ENCODE data around the gene SPATA16. TPM values are rescaled to one million over a fixed set of nuclear protein-coding genes. Genes with fewer than 3 reads are reported as not detected.

SPATA16 gene
- polyA plus RNA-seq, 1 donor from 2014 or later = not detected

DNA sequence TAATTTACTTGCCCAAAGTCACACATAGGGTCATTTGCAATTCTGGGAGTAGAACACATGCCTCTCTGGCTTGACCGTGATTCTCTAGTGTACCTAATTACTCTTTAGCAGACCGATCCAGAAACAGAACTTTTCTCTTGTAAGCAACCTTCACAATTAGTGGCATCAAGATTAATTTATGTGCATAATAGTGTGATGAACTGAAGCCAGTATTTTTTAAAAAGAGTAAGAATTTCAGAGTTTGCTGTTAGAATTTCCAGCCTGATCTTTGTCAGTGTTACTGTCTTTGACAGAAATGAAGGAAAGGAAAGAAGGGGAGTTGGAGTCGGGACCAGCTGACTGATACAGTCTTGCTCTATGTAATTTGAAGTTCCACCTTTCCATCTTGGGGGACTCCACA is 137.1 kb downstream of the SPATA16 start:
- Mint-ChIP-seq H3K4me3 (no peak overlapping the region), H3K9me3 (peaks cover 0 to 5% (median 0%) of the 10 kb centered on the region in 3 donors), H3K27me3 (peaks cover 2% of the 10 kb centered on the region), H3K36me3 (no peaks in the 10 kb centered on the region), H3K4me1 (no peaks in the 10 kb centered on the region), H3K27ac (no peak overlapping the region)

DNA sequence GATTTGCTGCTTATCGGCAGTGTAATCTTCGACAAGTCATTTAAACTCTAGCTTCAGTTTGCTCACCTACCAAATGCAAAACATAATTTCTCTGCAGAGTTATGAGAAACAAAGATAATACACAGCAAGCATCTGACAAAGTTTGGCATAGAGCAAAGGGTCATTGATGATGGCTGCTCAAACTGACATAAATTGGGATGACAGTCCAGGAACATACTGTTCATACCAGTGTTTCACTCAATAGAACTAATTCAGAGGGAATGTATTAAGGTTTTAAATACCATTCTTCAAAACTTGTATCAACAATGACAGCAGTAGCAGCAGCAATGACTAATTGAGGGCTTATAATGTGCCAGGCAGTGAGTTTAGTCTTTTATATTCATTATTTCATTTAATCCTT is 137.6 kb downstream of the SPATA16 start:
- Mint-ChIP-seq H3K36me3 (no peaks in the 10 kb centered on the region), H3K27ac (no peak overlapping the region), H3K9me3 (peaks cover 0 to 5% (median 0%) of the 10 kb centered on the region in 3 donors), H3K4me3 (no peak overlapping the region), H3K27me3 (peaks cover 2% of the 10 kb centered on the region), H3K4me1 (no peaks in the 10 kb centered on the region)

DNA sequence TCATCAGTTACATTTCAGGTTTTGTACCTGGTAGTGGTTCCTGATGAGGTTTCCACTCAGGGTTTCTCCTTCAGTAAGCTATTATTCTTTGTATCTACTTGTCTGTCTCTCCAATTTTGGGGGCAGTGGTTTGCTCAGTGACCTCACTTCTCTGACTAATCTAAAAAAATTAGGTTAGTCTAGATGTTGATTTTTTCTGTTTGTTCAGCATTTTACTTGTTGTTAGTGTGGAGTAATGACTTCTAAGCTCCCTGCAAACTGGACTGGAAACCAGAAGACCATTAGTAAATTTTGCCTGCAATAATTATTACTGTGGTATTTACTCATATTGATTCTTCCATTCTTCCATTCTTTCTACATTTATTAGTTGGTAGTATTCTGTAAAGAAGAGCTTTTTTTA is 139.4 kb downstream of the SPATA16 start:
- peaks cover 2% of the 10 kb centered on the region for H3K27me3 Mint-ChIP-seq
- no peaks in the 10 kb centered on the region for H3K36me3 Mint-ChIP-seq
- no peaks in the 10 kb centered on the region for H3K4me1 Mint-ChIP-seq
- peaks cover 0 to 7% (median 0%) of the 10 kb centered on the region in 3 donors for H3K9me3 Mint-ChIP-seq
- H3K27ac Mint-ChIP-seq = no peak overlapping the region
- no peak overlapping the region for H3K4me3 Mint-ChIP-seq

DNA sequence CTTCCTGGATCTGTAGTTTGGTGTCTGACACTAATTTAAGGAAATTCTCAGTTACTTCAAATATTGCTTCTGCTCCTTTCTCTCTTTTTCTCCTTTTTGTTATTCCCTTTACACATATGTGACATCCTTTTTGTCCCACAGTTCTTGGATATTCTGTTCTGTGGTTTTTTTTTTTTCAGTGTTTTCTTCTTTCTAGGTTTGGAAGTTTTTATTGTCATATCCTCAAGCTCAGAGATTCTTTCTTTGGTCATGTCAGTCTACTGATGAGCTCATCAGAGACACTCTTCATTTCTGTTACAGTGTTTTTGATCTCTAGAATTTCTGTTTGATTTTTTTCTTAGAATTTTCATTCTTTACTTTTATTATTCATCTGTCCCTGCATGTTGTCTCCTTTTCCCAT is 140.5 kb downstream of the SPATA16 start:
- Mint-ChIP-seq H3K9me3 (peaks cover 0 to 8% (median 0%) of the 10 kb centered on the region in 3 donors), H3K27ac (no peak overlapping the region), H3K27me3 (peaks cover 2% of the 10 kb centered on the region), H3K4me3 (no peak overlapping the region), H3K4me1 (no peaks in the 10 kb centered on the region), H3K36me3 (no peaks in the 10 kb centered on the region)

DNA sequence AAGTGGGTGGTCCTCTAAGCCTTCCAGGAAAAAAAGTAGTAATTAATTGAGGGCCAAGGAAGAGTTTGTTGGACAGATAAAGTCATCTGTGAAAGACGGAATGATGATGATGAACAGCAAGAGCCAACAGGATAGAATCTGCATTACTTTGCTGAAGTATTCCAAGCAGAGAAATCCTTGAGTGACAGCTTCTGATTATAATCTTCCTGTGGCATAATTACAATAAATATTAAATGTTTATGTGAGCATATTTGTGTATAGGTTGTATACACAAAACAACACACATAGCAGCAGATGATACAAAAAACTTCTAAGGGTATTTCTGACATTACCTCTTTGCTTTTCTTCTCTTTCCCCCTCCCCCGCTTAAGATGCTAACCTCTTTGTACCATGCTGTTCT is 147.6 kb downstream of the SPATA16 start:
- H3K4me3 Mint-ChIP-seq = no peak overlapping the region
- H3K27me3 Mint-ChIP-seq = no peaks in the 10 kb centered on the region
- peaks cover 0 to 4% (median 2%) of the 10 kb centered on the region in 3 donors for H3K9me3 Mint-ChIP-seq
- H3K27ac Mint-ChIP-seq = no peak overlapping the region
- no peaks in the 10 kb centered on the region for H3K36me3 Mint-ChIP-seq
- H3K4me1 Mint-ChIP-seq = no peaks in the 10 kb centered on the region

DNA sequence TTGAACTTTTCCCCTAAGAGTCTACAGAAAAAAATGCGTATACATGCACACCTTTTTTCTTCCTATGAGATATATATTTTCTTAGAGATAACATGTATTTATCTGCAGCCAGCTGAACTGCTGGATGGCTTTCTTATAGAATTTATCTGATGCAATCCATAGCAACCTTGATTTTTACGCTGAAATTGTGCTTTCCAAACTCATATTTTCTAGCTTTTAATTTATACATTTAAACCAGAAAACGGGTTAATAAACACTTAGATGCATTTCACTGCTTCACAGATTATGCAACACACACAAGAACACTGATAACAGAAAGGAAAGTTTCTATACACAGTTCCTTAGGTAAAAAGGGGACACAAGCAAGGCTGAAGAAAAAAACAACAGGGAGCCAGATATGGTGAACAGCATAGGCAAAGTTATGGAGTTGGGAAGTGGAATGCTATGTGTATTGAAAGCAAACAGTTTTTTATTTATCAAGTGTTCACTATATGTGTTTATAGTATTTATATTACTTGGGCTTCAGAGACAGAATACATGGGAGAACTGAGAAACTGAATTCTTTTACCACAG is 149.5 kb downstream of the SPATA16 start:
- no peak overlapping the region for H3K27ac Mint-ChIP-seq
- H3K36me3 Mint-ChIP-seq = no peaks in the 10 kb centered on the region
- H3K9me3 Mint-ChIP-seq = peaks cover 0 to 4% (median 0%) of the 10 kb centered on the region in 3 donors
- H3K27me3 Mint-ChIP-seq = no peaks in the 10 kb centered on the region
- H3K4me3 Mint-ChIP-seq = no peak overlapping the region
- no peaks in the 10 kb centered on the region for H3K4me1 Mint-ChIP-seq

DNA sequence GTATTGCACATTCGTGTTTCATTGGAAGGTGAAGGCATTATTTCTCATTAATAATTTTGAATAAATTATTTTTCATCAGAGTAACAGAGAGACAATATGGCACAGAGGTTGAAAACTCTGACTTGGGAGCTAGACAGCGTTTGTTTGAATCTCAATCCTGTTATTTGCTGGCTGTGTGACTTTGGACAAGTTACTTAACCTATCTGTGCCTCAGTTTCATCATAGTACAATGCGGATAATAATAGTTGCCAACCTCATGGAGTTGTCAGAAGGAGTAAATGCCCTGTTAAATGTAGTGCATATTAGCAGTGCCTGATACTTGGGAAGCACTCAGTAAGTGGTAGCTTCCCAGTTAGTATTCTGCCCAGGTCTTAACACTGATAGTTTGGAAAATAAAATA is 151.7 kb downstream of the SPATA16 start:
- peaks cover 0 to 4% (median 0%) of the 10 kb centered on the region in 3 donors for H3K9me3 Mint-ChIP-seq
- H3K4me1 Mint-ChIP-seq = no peaks in the 10 kb centered on the region
- no peaks in the 10 kb centered on the region for H3K27me3 Mint-ChIP-seq
- no peak overlapping the region for H3K27ac Mint-ChIP-seq
- no peak overlapping the region for H3K4me3 Mint-ChIP-seq
- no peaks in the 10 kb centered on the region for H3K36me3 Mint-ChIP-seq

DNA sequence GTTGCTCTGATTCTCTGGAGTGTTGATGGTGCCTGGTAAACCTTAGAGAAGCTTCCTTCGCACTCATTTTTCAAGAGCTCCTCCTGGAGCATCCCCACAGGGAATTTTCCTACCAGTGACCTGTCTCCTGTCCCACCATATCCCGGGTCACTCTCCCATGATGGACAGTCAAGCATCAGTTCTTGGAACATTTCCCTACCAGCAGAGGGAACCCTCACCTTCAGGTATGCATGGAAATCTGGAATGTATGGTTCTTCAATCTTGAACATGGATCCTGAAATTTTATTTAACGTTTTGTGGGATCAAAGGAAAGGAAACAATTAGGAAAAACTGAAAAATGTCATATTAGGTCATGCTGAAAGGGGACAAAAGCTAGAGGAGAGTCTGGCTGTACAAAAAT is 153.8 kb downstream of the SPATA16 start:
- Mint-ChIP-seq H3K27ac (no peak overlapping the region), H3K4me1 (no peaks in the 10 kb centered on the region), H3K9me3 (peaks cover 0 to 2% (median 0%) of the 10 kb centered on the region in 3 donors), H3K27me3 (no peaks in the 10 kb centered on the region), H3K4me3 (no peak overlapping the region), H3K36me3 (no peaks in the 10 kb centered on the region)

DNA sequence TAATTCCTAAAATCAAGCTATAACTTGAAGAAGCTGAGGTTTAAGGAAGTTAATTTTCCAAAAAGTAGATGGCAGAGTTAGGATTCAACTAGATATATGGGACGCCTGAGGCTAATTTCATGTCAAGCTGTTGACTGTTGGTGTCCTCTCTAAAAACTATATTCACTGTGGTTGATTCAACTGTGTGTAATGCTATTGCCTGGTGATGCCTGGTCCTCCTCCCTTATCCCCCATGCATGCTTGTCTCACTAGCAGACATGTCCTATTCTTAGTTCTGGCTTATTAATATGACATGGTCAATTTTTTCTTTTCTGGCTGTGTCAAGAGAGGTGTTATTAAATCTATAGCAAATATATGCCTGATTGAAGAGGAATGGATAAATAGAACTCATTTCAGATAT is 156.1 kb downstream of the SPATA16 start:
- H3K9me3 Mint-ChIP-seq = peaks cover 0 to 6% (median 2%) of the 10 kb centered on the region in 3 donors
- H3K27ac Mint-ChIP-seq = no peak overlapping the region
- no peaks in the 10 kb centered on the region for H3K36me3 Mint-ChIP-seq
- H3K4me1 Mint-ChIP-seq = no peaks in the 10 kb centered on the region
- H3K4me3 Mint-ChIP-seq = no peak overlapping the region
- no peaks in the 10 kb centered on the region for H3K27me3 Mint-ChIP-seq

DNA sequence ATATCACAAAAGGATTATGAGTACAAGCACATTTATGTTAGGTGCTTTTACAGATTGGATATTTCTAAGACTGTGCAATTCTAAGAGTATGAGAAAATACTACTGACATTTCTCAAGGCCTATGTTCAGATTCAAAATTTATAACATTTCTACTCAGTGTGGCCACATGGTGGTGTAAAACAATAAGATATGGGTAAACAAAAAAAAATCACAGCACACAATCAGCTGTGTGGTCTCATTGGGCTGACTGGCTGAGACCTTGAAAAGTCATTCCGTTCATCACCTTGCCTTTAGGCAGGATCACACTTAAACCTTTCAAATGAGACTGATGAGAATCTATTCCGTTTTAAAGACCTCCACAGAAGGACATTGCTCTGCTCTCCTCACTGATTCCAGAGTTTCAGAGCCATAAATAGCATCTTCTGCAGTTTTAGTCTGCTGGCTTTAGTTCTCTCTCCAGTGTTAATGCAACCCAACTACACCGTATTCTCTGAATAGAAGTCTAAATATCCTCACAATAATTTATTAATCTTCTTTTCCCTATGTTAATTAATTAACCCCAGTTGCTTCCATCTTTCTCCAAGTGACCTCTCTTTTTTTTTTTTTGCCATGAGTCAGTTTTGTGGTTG is 158.2 kb downstream of the SPATA16 start:
- Mint-ChIP-seq H3K36me3 (no peaks in the 10 kb centered on the region), H3K27ac (no peak overlapping the region), H3K4me1 (no peaks in the 10 kb centered on the region), H3K27me3 (no peaks in the 10 kb centered on the region), H3K9me3 (peaks cover 0 to 6% (median 2%) of the 10 kb centered on the region in 3 donors), H3K4me3 (no peak overlapping the region)

DNA sequence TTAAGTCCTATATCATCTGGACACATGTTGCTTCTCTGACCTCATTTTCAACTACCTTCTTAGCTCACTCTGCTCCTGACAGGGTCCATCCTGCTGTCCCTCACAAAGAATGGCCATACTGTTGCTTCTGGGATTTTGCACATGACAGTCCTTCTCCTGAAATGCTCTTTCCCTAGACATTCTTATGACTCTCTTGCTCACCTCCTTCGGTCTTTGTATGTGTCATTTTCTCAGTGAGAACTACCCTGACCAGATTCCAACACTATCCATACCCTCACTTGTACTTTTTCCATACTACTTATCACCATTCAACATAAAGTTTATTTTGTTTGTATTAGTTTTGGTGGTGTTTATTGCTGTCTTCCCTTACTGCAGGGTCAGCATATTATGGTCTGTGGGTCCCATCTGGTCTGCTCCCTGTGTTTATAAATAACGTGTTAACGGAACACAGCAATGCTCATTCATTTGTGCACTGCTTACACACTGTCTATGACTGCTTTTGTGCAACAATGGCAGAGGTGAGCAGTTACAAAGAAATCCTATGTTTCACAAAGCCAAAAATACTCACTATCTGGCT is 159.5 kb downstream of the SPATA16 start:
- peaks cover 0 to 6% (median 2%) of the 10 kb centered on the region in 3 donors for H3K9me3 Mint-ChIP-seq
- H3K4me3 Mint-ChIP-seq = no peak overlapping the region
- no peaks in the 10 kb centered on the region for H3K36me3 Mint-ChIP-seq

DNA sequence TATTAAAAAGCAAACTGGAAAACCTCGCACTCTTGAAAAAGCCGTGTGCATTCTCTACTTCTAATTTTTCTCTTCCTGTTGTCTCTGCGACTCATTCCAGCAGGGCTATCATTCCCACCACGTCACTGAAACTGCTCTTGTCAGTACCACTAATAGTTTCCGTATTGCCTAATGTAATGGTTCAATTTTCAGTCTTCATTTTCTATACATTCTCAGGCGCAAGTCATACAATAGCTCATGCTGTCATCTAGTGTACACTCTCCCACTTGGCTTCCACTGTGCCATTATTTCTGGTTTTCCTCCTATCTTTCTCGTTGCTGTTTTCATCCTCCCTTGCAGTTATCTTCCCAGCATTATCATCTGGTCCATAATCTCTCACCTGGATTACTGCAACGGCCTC is 160.2 kb downstream of the SPATA16 start:
- peaks cover 0 to 6% (median 2%) of the 10 kb centered on the region in 3 donors for H3K9me3 Mint-ChIP-seq
- H3K4me3 Mint-ChIP-seq = no peak overlapping the region
- no peaks in the 10 kb centered on the region for H3K36me3 Mint-ChIP-seq
- H3K4me1 Mint-ChIP-seq = no peaks in the 10 kb centered on the region
- no peaks in the 10 kb centered on the region for H3K27me3 Mint-ChIP-seq
- no peak overlapping the region for H3K27ac Mint-ChIP-seq

More for the DNA sequence above, 159.5 kb downstream of the SPATA16 start:
- Mint-ChIP-seq H3K27me3 (no peaks in the 10 kb centered on the region), H3K4me1 (no peaks in the 10 kb centered on the region), H3K27ac (no peak overlapping the region)

DNA sequence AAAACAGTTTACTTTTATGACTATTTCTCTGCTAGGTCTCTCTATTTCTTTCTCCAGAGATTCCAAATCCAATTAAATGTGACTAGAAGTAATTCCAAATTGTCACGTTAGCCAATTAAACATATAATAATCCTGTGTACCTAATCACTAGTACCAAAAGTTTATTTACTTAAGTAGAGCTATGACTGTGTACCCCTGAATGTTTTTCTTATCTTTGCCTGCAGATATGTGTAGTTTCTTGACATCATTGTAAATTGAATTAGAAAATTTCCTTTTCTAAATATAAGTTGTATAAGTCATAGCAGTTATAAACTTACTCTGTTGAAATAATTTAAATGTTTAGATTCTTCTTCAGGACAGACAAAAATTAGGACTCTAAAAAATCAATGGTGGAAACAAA is 163.3 kb downstream of the SPATA16 start:
- Mint-ChIP-seq H3K27ac (no peak overlapping the region), H3K36me3 (no peaks in the 10 kb centered on the region), H3K4me1 (no peaks in the 10 kb centered on the region), H3K27me3 (no peaks in the 10 kb centered on the region), H3K4me3 (no peak overlapping the region), H3K9me3 (peaks cover 0 to 6% (median 0%) of the 10 kb centered on the region in 3 donors)

DNA sequence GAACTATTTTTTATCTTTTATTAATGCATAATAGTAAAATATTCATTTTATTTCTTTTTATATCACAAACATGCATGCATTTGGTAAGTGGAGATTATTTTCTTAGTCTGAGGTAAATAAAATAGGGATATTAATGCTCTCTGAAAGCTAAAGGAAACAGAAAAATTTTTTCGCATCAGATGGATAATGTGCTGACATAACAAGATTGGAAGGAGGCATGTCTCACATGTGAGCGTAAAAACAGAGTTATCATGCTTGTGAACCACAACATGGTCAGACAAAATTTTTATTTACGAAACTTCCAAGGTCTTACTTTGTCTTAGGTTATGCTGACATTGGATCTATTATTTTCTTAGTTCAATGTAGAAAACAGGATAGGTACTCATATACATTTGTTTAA is 166.1 kb downstream of the SPATA16 start:
- no peaks in the 10 kb centered on the region for H3K9me3 Mint-ChIP-seq
- H3K4me3 Mint-ChIP-seq = no peak overlapping the region
- H3K27me3 Mint-ChIP-seq = no peaks in the 10 kb centered on the region
- H3K4me1 Mint-ChIP-seq = no peaks in the 10 kb centered on the region
- H3K36me3 Mint-ChIP-seq = no peaks in the 10 kb centered on the region
- H3K27ac Mint-ChIP-seq = no peak overlapping the region

DNA sequence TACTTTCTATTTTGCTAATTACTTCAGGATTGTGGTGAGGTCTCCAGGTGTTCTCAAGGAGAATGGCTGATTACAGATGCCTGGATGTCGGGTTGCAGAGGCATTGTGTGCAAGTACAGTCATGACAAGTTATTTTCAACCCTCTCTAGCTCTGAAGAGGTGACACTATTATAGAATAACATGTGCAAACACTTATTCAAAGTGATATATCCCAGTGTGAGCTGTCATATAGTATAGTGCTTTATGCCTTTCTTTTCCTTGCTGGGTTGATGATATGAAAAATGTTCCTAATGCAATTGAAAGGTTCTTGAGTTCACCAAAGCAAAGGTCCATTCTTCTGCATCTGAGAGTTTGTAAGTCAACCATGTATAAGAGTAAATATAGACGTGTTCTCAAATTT is 167.2 kb downstream of the SPATA16 start:
- H3K4me3 Mint-ChIP-seq = no peak overlapping the region
- H3K4me1 Mint-ChIP-seq = no peaks in the 10 kb centered on the region
- H3K27me3 Mint-ChIP-seq = no peaks in the 10 kb centered on the region
- no peaks in the 10 kb centered on the region for H3K36me3 Mint-ChIP-seq
- H3K27ac Mint-ChIP-seq = no peak overlapping the region
- peaks cover 0 to 2% (median 1%) of the 10 kb centered on the region in 3 donors for H3K9me3 Mint-ChIP-seq

DNA sequence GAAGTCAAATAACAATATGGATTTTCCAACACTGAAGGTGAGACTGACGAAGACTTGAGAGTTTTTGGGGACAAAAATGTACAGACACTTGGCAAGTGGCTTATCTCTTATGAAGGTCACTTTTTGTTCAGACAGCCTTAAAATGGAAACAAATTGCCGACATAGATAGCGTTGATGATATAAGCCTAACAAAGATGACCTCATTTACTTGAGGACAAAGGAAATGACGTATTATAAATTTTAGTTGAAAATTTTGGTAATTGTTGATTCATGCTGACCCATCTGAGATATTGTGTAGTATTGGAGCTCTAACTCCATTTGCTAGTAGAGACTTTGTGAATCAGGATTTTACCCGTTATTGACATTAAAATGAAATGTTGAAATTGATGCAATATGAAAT is 168.3 kb downstream of the SPATA16 start:
- H3K36me3 Mint-ChIP-seq = no peaks in the 10 kb centered on the region
- H3K4me3 Mint-ChIP-seq = no peak overlapping the region
- no peaks in the 10 kb centered on the region for H3K27me3 Mint-ChIP-seq
- no peaks in the 10 kb centered on the region for H3K4me1 Mint-ChIP-seq
- no peak overlapping the region for H3K27ac Mint-ChIP-seq
- H3K9me3 Mint-ChIP-seq = peaks cover 0 to 2% (median 1%) of the 10 kb centered on the region in 3 donors
